HG03280 (cell line): ENCODE results near the gene BTF3L4.
A peak's percentile ranks its signal among the peaks of the same experiment; 100 is the strongest.
"Not testable (repeated sequence)": the region's sequence is repeated elsewhere in the genome, so short reads cannot be mapped to it uniquely, and the experiment has no call there.

Source experiments
- ATAC-seq: cut with Tn5 transposase; IDR thresholded peaks from one replicate; pipeline ENCODE4 v1.9.1; 2021; ENCODE audit warnings: mild to moderate bottlenecking, moderate library complexity; ENCODE audit not compliant: unreplicated experiment

BTF3L4 gene

GRCh38 chr1:52055066-52055865 lies 829 bp upstream of the BTF3L4 start, which contains the start of gene TXNDC12:
TXNDC12 (minus strand) TSS chr1:52055191; CDS start chr1:52055096, 95 bp downstream.
- peak; percentile 39 for ATAC-seq

GRCh38 chr1:52055866-52056162 lies 281 bp upstream of the BTF3L4 start:
- no peak for ATAC-seq

GRCh38 chr1:52056937-52057231 lies 789 bp downstream of the BTF3L4 start:
- peak; percentile 26 for ATAC-seq

GRCh38 chr1:52057255-52057654 lies 1.2 kb downstream of the BTF3L4 start:
- no peak for ATAC-seq

GRCh38 chr1:52057876-52058415 lies 1.9 kb downstream of the BTF3L4 start:
- ATAC-seq, result no peak

GRCh38 chr1:52059321-52059720 lies 3.2 kb downstream of the BTF3L4 start:
- no peak for ATAC-seq

GRCh38 chr1:52059888-52060287 lies 3.8 kb downstream of the BTF3L4 start:
- no peak for ATAC-seq

- ATAC-seq, result no peak
These were observed 4.7 kb downstream of the BTF3L4 start for GRCh38 chr1:52060822-52061221.

- ATAC-seq, result no peak
These were observed 7.1 kb downstream of the BTF3L4 start for GRCh38 chr1:52063192-52063591.

GRCh38 chr1:52070704-52071103 lies 14.6 kb downstream of the BTF3L4 start:
- no peak for ATAC-seq

GRCh38 chr1:52072291-52072690 lies 16.2 kb downstream of the BTF3L4 start:
- no peak for ATAC-seq

GRCh38 chr1:52077277-52077676 lies 21.2 kb downstream of the BTF3L4 start:
- not testable (repeated sequence) for ATAC-seq

- ATAC-seq, result no peak
These were observed 23.9 kb downstream of the BTF3L4 start for GRCh38 chr1:52080014-52080415.

- not testable (repeated sequence) for ATAC-seq
These were observed 31.8 kb downstream of the BTF3L4 start for GRCh38 chr1:52087892-52088291.

GRCh38 chr1:52094300-52094699 lies 38.2 kb downstream of the BTF3L4 start:
- ATAC-seq, result not testable (repeated sequence)

GRCh38 chr1:52096216-52096615 lies 40.1 kb downstream of the BTF3L4 start:
- ATAC-seq, result no peak

GRCh38 chr1:52098139-52098871 lies 42.2 kb downstream of the BTF3L4 start:
- ATAC-seq, result no peak

GRCh38 chr1:52102336-52103013 lies 46.4 kb downstream of the BTF3L4 start:
- ATAC-seq, result no peak

- ATAC-seq, result no peak
These were observed 55.4 kb downstream of the BTF3L4 start for GRCh38 chr1:52111492-52111891.

- ATAC-seq, result no peak
These were observed 56.4 kb downstream of the BTF3L4 start for GRCh38 chr1:52112489-52112888.

- ATAC-seq, result no peak
These were observed 63.4 kb downstream of the BTF3L4 start for GRCh38 chr1:52119301-52120079.
